Effector memory CD8-positive, alpha-beta T cell (primary cell): ENCODE data around the gene CLIC6.

ENCODE experiments used
- ATAC-seq: fragments of 150-1000 bp; cut with Tn5 transposase; replicated peaks from 2 replicates; pipeline ENCODE4 v1.10.0; 2021; ENCODE audit warnings: mild to moderate bottlenecking, moderate library complexity
- DNase-seq, 3 experiments: peaks; one replicate each; pipeline ENCODE4 v3.0.0; 2021
- H3K27ac Mint-ChIP-seq, 2 donors: one replicate each; pipeline ENCODE4 v1.8.0; 2022; ENCODE audit warnings: mild to moderate bottlenecking in 2 of 2, mixed read lengths in 2 of 2, moderate library complexity in 2 of 2
- H3K27me3 Mint-ChIP-seq, 2 donors: one replicate each; pipeline ENCODE4 v1.8.0; 2022; ENCODE audit warnings: mixed read lengths in 2 of 2
- H3K36me3 Mint-ChIP-seq: one replicate; pipeline ENCODE4 v1.8.0; 2022; ENCODE audit warnings: mild to moderate bottlenecking, moderate library complexity, mixed read lengths; ENCODE audit not compliant: insufficient read depth
- H3K4me1 Mint-ChIP-seq, 2 donors: one replicate each; pipeline ENCODE4 v1.8.0; 2022; ENCODE audit warnings: low read depth in 2 of 2, mixed read lengths in 2 of 2
- H3K4me3 Mint-ChIP-seq, 2 donors: one replicate each; pipeline ENCODE4 v1.8.0; 2022; ENCODE audit warnings: mild to moderate bottlenecking in 2 of 2, mixed read lengths in 2 of 2, moderate library complexity in 2 of 2
- H3K9me3 Mint-ChIP-seq, 2 donors: one replicate each; pipeline ENCODE4 v1.8.0; 2022; ENCODE audit warnings: mixed read lengths in 2 of 2

Gene CLIC6

DNA sequence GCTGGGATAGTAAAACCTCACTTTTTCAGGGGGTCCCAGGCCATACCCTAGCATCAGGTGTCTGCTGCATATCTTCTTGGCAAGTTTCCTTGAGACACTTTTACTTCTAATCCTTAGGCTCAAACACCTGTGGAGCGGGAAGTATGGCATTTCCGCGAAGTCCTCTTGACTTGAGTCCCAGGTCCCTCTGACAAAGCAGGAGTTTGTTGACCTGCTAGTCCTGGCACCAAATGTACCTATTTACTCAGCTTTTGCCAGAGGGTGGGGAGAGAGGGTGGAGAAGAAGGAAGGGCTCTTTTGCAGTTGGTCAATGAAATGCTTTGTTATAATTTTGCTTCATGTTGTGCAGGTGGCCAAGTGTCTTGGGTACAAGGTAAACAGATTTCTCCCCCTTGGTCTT lies 59.7 kb downstream of the CLIC6 start:
- Mint-ChIP-seq H3K36me3 (no peaks in the 10 kb centered on the region), H3K27ac (no peak overlapping the region), H3K27me3 (peaks cover 34 to 54% of the 10 kb centered on the region in 2 donors), H3K9me3 (no peaks in the 10 kb centered on the region), H3K4me1 (peaks cover 4 to 5% of the 10 kb centered on the region in 2 donors), H3K4me3 (no peak overlapping the region)
- ATAC-seq (no peak), DNase-seq (no peak)

DNA sequence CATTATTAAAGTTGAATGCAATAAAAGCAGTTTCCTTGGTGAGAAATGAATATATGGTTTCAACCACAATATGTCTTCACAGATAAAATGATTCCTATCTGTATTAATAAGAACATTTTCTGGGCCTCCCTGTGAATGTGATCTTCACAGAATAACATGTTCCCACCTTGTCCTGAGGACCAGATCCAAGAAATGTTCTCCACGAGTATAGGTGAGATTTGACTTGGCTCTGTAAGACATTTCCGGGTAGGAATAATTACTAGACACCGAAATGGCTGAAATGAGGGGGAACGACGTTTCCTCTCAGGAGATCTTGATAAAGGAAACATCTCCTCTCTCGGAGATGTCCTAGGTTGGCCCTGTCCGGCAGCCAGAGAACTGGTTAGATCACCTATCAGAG lies 61.4 kb downstream of the CLIC6 start:
- Mint-ChIP-seq H3K27me3 (peaks cover 27 to 53% of the 10 kb centered on the region in 2 donors), H3K4me1 (peaks cover 4 to 5% of the 10 kb centered on the region in 2 donors), H3K27ac (no peak overlapping the region), H3K9me3 (no peaks in the 10 kb centered on the region), H3K4me3 (no peak overlapping the region), H3K36me3 (no peaks in the 10 kb centered on the region)
- no peak for DNase-seq
- ATAC-seq: no peak

- ATAC-seq (no peak), DNase-seq (no peak)
- Mint-ChIP-seq H3K9me3 (no peaks in the 10 kb centered on the region), H3K36me3 (no peaks in the 10 kb centered on the region), H3K4me3 (no peak overlapping the region), H3K27me3 (peaks cover 22 to 46% of the 10 kb centered on the region in 2 donors), H3K27ac (no peak overlapping the region), H3K4me1 (peaks cover 3 to 4% of the 10 kb centered on the region in 2 donors)
Measured at GRCh38 chr21:34730756-34731445, 62.1 kb downstream of the CLIC6 start.

DNA sequence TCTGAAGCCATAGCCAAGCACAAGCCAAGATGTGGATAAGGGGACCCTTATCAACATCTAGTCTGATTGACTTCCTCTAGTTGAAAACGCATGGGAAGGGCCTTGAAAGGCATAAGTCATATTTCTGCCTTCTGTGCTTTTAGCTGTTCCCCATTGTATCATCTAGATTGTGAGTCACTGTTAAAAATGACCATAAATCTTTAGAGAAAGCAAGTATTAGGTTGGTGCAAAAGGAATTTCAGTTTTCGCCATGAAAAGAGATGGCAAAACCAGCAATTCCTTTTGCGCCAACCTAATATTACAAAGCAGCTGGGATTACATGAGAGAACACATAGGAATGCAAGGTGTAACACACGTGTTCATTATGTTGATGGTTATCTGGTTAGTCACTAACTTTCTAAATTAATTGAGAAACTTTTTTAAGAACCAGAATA lies 63.6 kb downstream of the CLIC6 start:
- no peak overlapping the region for H3K27ac Mint-ChIP-seq
- H3K36me3 Mint-ChIP-seq: no peaks in the 10 kb centered on the region
- H3K4me3 Mint-ChIP-seq: no peak overlapping the region
- no peaks in the 10 kb centered on the region for H3K9me3 Mint-ChIP-seq
- H3K27me3 Mint-ChIP-seq: peaks cover 13 to 44% of the 10 kb centered on the region in 2 donors
- DNase-seq: no peak
- no peak for ATAC-seq
- no peaks in the 10 kb centered on the region for H3K4me1 Mint-ChIP-seq

DNA sequence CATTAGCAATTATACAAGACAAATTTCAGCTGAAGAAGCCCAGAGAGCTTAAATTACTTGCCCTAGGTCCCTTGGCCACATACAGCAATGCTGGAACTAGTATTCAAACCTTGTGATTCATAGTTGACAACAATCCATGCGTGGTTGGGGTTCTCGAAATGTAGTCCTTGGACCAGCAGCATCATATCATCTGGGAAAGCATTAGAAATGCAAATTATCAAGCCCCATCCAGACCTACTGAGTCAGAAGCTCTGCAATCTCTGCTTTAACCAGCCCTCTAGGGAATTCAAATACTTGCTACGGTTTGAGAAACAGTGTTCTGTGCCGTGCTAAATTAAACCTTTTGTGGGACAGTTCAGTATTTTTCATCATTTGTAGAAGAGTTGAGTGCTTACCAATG lies 65.1 kb downstream of the CLIC6 start:
- Mint-ChIP-seq H3K36me3 (no peaks in the 10 kb centered on the region), H3K4me3 (no peak overlapping the region), H3K9me3 (no peaks in the 10 kb centered on the region), H3K4me1 (no peaks in the 10 kb centered on the region), H3K27ac (no peak overlapping the region), H3K27me3 (peaks cover 17 to 45% of the 10 kb centered on the region in 2 donors)
- no peak for DNase-seq
- ATAC-seq: no peak

GRCh38 chr21:34734696-34735095 lies 65.9 kb downstream of the CLIC6 start:
- Mint-ChIP-seq H3K36me3 (no peaks in the 10 kb centered on the region), H3K4me3 (no peak overlapping the region), H3K9me3 (no peaks in the 10 kb centered on the region), H3K4me1 (no peaks in the 10 kb centered on the region), H3K27ac (no peak overlapping the region), H3K27me3 (peaks cover 24 to 54% of the 10 kb centered on the region in 2 donors)
- no peak for ATAC-seq
- DNase-seq: no peak

DNA sequence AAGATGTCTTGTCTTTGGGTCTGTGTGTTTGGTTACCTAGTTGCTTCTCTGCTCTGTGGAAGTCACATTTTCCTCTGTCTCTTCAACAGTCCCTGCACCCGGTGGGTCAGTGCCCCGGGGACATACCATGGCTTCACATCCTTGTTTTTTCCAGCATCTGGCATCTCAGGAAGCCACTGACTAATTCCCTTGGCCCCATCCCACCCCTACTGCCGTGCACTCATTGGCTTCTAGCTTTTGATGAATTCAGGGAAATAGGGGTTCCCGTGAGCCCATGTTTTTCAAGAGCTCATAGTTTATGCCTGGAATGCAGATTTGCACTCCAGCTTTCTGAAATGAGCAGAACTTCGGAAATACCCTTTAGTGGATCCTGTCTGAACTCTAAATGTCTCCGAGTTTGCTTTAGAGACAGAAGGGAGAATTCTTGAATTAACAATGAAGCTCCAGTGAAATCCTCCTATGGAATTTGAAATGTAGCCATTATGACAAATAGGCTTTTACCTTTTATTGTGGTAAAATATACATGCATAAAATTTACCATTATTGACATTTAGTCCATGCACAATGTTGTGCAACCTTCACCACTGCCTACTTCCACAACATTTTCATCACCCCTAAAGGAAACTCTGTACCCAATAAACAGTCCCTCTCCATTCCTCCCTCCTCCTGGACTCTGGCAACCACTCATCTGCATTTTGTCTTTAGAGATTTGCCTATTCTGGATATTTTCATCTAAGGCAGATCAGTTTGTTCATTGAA lies 67.5 kb downstream of the CLIC6 start:
- Mint-ChIP-seq H3K9me3 (no peaks in the 10 kb centered on the region), H3K27me3 (peaks cover 32 to 62% of the 10 kb centered on the region in 2 donors)

DNA sequence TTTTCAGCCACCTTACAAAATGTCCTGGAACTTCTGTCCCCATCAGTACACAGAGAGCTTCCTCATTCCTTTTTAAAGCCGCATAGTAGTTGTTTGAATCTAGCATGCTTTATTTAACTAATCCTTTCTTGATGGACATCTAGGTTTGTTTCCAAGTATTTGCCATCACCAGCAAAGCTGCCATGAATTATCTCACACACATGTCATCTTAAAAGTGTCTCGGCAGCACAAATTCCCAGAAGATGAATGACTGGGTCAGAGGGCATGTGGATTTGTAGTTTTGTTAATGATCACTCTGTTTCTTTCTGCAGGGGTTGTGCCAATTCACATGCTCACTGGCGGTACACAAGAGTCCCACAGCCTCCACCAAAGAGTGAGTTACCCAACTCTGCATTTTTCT lies 68.3 kb downstream of the CLIC6 start:
- H3K4me1 Mint-ChIP-seq: no peaks in the 10 kb centered on the region
- H3K9me3 Mint-ChIP-seq: no peaks in the 10 kb centered on the region
- no peaks in the 10 kb centered on the region for H3K36me3 Mint-ChIP-seq
- DNase-seq (no peak), ATAC-seq (no peak)
- H3K27me3 Mint-ChIP-seq: peaks cover 32 to 61% of the 10 kb centered on the region in 2 donors
- no peak overlapping the region for H3K27ac Mint-ChIP-seq
- no peak overlapping the region for H3K4me3 Mint-ChIP-seq

More for the DNA sequence above, 67.5 kb downstream of the CLIC6 start:
- ATAC-seq: no peak
- DNase-seq: no peak
- Mint-ChIP-seq H3K4me3 (no peak overlapping the region), H3K4me1 (no peaks in the 10 kb centered on the region), H3K36me3 (no peaks in the 10 kb centered on the region), H3K27ac (no peak overlapping the region)

- peaks cover 2% of the 10 kb centered on the region for H3K36me3 Mint-ChIP-seq
- DNase-seq: no peak
- H3K9me3 Mint-ChIP-seq: no peaks in the 10 kb centered on the region
- H3K4me1 Mint-ChIP-seq: no peaks in the 10 kb centered on the region
- H3K27ac Mint-ChIP-seq: no peak overlapping the region
- peaks cover 48 to 74% of the 10 kb centered on the region in 2 donors for H3K27me3 Mint-ChIP-seq
- no peak for ATAC-seq
- H3K4me3 Mint-ChIP-seq: no peak overlapping the region
Measured at GRCh38 chr21:34740198-34740597, 71.4 kb downstream of the CLIC6 start.

DNA sequence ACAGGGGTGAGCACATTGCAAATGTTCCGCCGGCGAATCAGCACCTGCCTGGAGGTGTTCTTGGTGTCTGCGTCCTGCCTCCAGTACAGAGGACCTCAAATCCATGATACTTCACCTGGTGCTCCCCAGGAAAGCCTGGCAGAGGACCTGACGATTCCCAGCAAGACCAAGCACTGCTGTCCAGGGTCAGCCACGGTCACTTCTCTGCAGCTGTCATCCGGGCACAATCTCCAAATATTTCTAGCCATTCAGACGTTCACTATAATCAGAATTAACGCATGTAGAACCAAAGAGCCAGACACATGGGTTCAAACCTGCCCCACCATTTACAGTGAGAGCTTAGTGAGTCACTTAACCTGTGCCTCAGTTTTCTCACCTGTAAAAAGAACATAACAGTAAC lies 74.5 kb downstream of the CLIC6 start:
- no peak for ATAC-seq
- DNase-seq: no peak
- no peaks in the 10 kb centered on the region for H3K9me3 Mint-ChIP-seq
- peaks cover 43 to 60% of the 10 kb centered on the region in 2 donors for H3K27me3 Mint-ChIP-seq
- no peak overlapping the region for H3K4me3 Mint-ChIP-seq
- peaks cover 2% of the 10 kb centered on the region for H3K36me3 Mint-ChIP-seq
- H3K27ac Mint-ChIP-seq: no peak overlapping the region
- H3K4me1 Mint-ChIP-seq: peaks cover 0 to 4% of the 10 kb centered on the region in 2 donors

- H3K9me3 Mint-ChIP-seq: no peaks in the 10 kb centered on the region
Measured at GRCh38 chr21:34743831-34744230, 75.0 kb downstream of the CLIC6 start.

GRCh38 chr21:34744801-34745200 lies 76.0 kb downstream of the CLIC6 start:
- H3K36me3 Mint-ChIP-seq: peaks cover 2% of the 10 kb centered on the region
- H3K4me3 Mint-ChIP-seq: no peak overlapping the region
- no peak for DNase-seq
- H3K27ac Mint-ChIP-seq: no peak overlapping the region
- ATAC-seq: no peak
- peaks cover 32 to 51% of the 10 kb centered on the region in 2 donors for H3K27me3 Mint-ChIP-seq
- no peaks in the 10 kb centered on the region for H3K9me3 Mint-ChIP-seq
- H3K4me1 Mint-ChIP-seq: peaks cover 0 to 4% of the 10 kb centered on the region in 2 donors

More at GRCh38 chr21:34743831-34744230, 75.0 kb downstream of the CLIC6 start:
- no peak overlapping the region for H3K27ac Mint-ChIP-seq
- peaks cover 0 to 4% of the 10 kb centered on the region in 2 donors for H3K4me1 Mint-ChIP-seq
- peaks cover 2% of the 10 kb centered on the region for H3K36me3 Mint-ChIP-seq
- ATAC-seq (no peak), DNase-seq (no peak)
- no peak overlapping the region for H3K4me3 Mint-ChIP-seq
- H3K27me3 Mint-ChIP-seq: peaks cover 37 to 57% of the 10 kb centered on the region in 2 donors

- Mint-ChIP-seq H3K4me1 (peaks cover 0 to 4% of the 10 kb centered on the region in 2 donors), H3K36me3 (peaks cover 2% of the 10 kb centered on the region), H3K27me3 (peaks cover 31 to 51% of the 10 kb centered on the region in 2 donors), H3K9me3 (no peaks in the 10 kb centered on the region), H3K4me3 (peak overlapping the region in 1 of 2 donors; percentile 55), H3K27ac (no peak overlapping the region)
- peak; percentile 83 for ATAC-seq
- DNase-seq: peak; percentile 39 to 60 (median 49)
Measured at GRCh38 chr21:34745557-34746255, 76.9 kb downstream of the CLIC6 start.
